Cardiac septum (tissue), 1 donor: ENCODE results near the gene APOL1. TPM values are rescaled to one million over a fixed set of nuclear protein-coding genes. Genes with fewer than 3 reads are reported as not detected.
"Not testable (repeated sequence)": the region's sequence is repeated elsewhere in the genome, so short reads cannot be mapped to it uniquely, and the experiment has no call there.

Experiments used
- DNase-seq: peaks from one replicate; pipeline ENCODE4 v3.0.0-alpha.2; 2020; ENCODE audit warnings: low spot score
- intact Hi-C: fragments of 100-400 bp; cut with DNase I; formaldehyde crosslinking; loops from one replicate; pipeline ENCODE4 v1.14.0; 2022
- total RNA-seq: library from RNA; stranded (reverse); fragmentation: NEBNext Ultra II Directional; extraction: Animal tissue kit (Norgen Biotek cat#: 25700); gene quantifications from one replicate; pipeline ENCODE4 v1.2.1, GENCODE V29; 2021
- donor health status: DM: no; HTN: no; CAD: no.

The APOL1 gene
- total RNA-seq, 1 donor from 2014 or later: 25.6 TPM

- intact Hi-C loops: loop anchor here (5.0 to 10.0 kb wide), 3 partner anchors 37 to 94 kb away; partner anchors contain the start of gene APOL4
- no peak for DNase-seq
Observed at GRCh38 chr22:36239150-36239400, 13.9 kb upstream of the APOL1 start.

- intact Hi-C loops: loop anchor here (5.0 to 10.0 kb wide), 3 partner anchors 37 to 95 kb away; partner anchors contain the start of gene APOL4
- peak; percentile 96 for DNase-seq
Observed at GRCh38 chr22:36239401-36240171, 13.3 kb upstream of the APOL1 start, which contains the start of gene APOL2. Gene APOL2 (minus strand): TSS chr22:36239527. CDS start chr22:36233162, 6,365 bp downstream.

GRCh38 chr22:36243986-36244385, 8.9 kb upstream of the APOL1 start:
- DNase-seq: no peak
- intact Hi-C loops: no loop called here

GRCh38 chr22:36244522-36245391, 8.2 kb upstream of the APOL1 start:
- intact Hi-C loops: no loop called here
- DNase-seq: peak; percentile 71

GRCh38 chr22:36245805-36246356, 7.1 kb upstream of the APOL1 start:
- no peak for DNase-seq
- intact Hi-C loops: no loop called here

- intact Hi-C loops: no loop called here
- DNase-seq: no peak
Observed at GRCh38 chr22:36246718-36247117, 6.2 kb upstream of the APOL1 start.

GRCh38 chr22:36247955-36248354, 5.0 kb upstream of the APOL1 start:
- no peak for DNase-seq
- intact Hi-C loops: no loop called here

GRCh38 chr22:36249160-36249559, 3.8 kb upstream of the APOL1 start:
- intact Hi-C loops: no loop called here
- DNase-seq: no peak

GRCh38 chr22:36250292-36250960, 2.5 kb upstream of the APOL1 start:
- intact Hi-C loops, DNase-seq: not testable (repeated sequence)

GRCh38 chr22:36251979-36252608, 839 bp upstream of the APOL1 start:
- intact Hi-C loops, DNase-seq: not testable (repeated sequence)

GRCh38 chr22:36253523-36254490, 874 bp downstream of the APOL1 start:
- intact Hi-C loops: no loop called here
- DNase-seq: no peak

GRCh38 chr22:36255572-36255971, 2.6 kb downstream of the APOL1 start:
- intact Hi-C loops: loop anchor here (5.0 kb wide), 1 partner anchor 53 kb away; the partner anchor contains the start of gene APOL4
- DNase-seq: not testable (repeated sequence)

GRCh38 chr22:36256478-36256877, 3.5 kb downstream of the APOL1 start:
- no peak for DNase-seq
- intact Hi-C loops: loop anchor here (5.0 kb wide), 1 partner anchor 54 kb away; the partner anchor contains the start of gene APOL4

- intact Hi-C loops: loop anchor here (5.0 kb wide), 1 partner anchor 55 kb away; the partner anchor contains the start of gene APOL4
- no peak for DNase-seq
Observed at GRCh38 chr22:36257308-36257707, 4.4 kb downstream of the APOL1 start.

GRCh38 chr22:36257948-36258670, 5.2 kb downstream of the APOL1 start:
- no peak for DNase-seq
- intact Hi-C loops: loop anchor here (5.0 kb wide), 1 partner anchor 56 kb away; the partner anchor contains the start of gene APOL4

GRCh38 chr22:36258701-36259614, 6.0 kb downstream of the APOL1 start:
- DNase-seq: no peak
- intact Hi-C loops: loop anchor here (5.0 kb wide), 1 partner anchor 57 kb away; the partner anchor contains the start of gene APOL4
